GM23338 (cell line): ENCODE results near the gene KAZALD1.

Experiments used
- CREB1 ChIP-seq: fragments of 250-450 bp; sonication (Bioruptor Pico); IDR thresholded peaks from 2 replicates; pipeline ENCODE4 v1.5.0; 2020; ENCODE audit warnings: low read depth, mild to moderate bottlenecking, moderate library complexity
- EZH2 ChIP-seq: fragments of 200-600 bp; sonication (generic); IDR thresholded peaks from one replicate; pipeline ENCODE4 v1.8.0; 2017; ENCODE audit warnings: antibody characterized with exemption, mild to moderate bottlenecking, low read depth; ENCODE audit not compliant: unreplicated experiment
- EZH2phosphoT487 ChIP-seq: fragments of 200-600 bp; sonication (generic); IDR thresholded peaks from one replicate; pipeline ENCODE4 v1.8.1; 2018; ENCODE audit warnings: antibody characterized with exemption; ENCODE audit not compliant: unreplicated experiment
- JUNB ChIP-seq: IDR thresholded peaks from one replicate; pipeline ENCODE4 v1.6.1; 2016; ENCODE audit warnings: antibody characterized with exemption; ENCODE audit not compliant: unreplicated experiment
- POLR2AphosphoS5 ChIP-seq: IDR thresholded peaks from 2 replicates; pipeline ENCODE4 v1.6.1; 2016; ENCODE audit warnings: antibody characterized with exemption, low read depth
- ZNF114 ChIP-seq: fragments of 250-450 bp; sonication (Bioruptor Pico); IDR thresholded peaks from 2 replicates; pipeline ENCODE4 v1.5.0; 2020; ENCODE audit warnings: mild to moderate bottlenecking, moderate library complexity
- TF ChIP-seq, protein P1 (sequence below), 2 experiments: fragments of 200-600 bp in 1 of 2; sonication (generic) in 1 of 2; conservative IDR thresholded peaks; 2 replicates each; pipeline versions ENCODE4 v1.5.1 to v1.6.1; 2016 to 2017; ENCODE audit warnings: antibody characterized with exemption in 2 of 2, low read depth in 2 of 2, mild to moderate bottlenecking in 2 of 2, moderate library complexity in 1 of 2
- TF ChIP-seq, protein P2 (sequence below): IDR thresholded peaks from one replicate; pipeline ENCODE4 v1.6.1; 2018; ENCODE audit warnings: antibody characterized with exemption; ENCODE audit not compliant: unreplicated experiment
- TF ChIP-seq, protein P3 (sequence below): fragments of 250-450 bp; sonication (Bioruptor Pico); IDR thresholded peaks from 2 replicates; pipeline ENCODE4 v1.5.0; 2020; ENCODE audit warnings: mild to moderate bottlenecking, moderate library complexity
- TF ChIP-seq, protein P4 (sequence below): IDR thresholded peaks from 2 replicates; pipeline ENCODE4 v1.6.1; 2016; ENCODE audit warnings: antibody characterized with exemption

DNA sequence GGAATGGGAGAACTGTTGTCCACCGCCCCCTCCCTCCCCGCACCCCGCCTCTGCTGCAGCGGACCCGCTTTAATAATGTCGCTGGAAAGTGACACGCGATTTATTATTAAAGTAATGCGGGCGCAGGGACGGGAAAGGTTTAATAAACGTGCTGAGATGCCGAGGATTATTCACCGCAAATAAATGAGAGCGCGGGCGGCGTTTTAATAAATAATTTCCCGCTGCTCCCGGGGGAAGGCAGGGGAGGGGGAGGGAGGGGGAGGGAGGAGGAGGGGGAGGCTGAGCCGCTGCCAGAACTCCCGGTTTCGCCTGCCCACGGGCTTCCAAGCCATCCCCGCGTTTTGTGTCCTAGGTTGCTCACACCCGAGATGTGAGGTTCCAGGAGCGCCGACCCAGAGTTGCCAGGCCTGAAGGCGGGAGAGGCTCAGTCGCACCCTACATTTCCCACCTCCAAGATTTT, 5.1 kb downstream of the KAZALD1 start:
- TF ChIP-seq, protein P1, sequence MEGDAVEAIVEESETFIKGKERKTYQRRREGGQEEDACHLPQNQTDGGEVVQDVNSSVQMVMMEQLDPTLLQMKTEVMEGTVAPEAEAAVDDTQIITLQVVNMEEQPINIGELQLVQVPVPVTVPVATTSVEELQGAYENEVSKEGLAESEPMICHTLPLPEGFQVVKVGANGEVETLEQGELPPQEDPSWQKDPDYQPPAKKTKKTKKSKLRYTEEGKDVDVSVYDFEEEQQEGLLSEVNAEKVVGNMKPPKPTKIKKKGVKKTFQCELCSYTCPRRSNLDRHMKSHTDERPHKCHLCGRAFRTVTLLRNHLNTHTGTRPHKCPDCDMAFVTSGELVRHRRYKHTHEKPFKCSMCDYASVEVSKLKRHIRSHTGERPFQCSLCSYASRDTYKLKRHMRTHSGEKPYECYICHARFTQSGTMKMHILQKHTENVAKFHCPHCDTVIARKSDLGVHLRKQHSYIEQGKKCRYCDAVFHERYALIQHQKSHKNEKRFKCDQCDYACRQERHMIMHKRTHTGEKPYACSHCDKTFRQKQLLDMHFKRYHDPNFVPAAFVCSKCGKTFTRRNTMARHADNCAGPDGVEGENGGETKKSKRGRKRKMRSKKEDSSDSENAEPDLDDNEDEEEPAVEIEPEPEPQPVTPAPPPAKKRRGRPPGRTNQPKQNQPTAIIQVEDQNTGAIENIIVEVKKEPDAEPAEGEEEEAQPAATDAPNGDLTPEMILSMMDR (conservative IDR thresholded peaks at IDR 0.05; ENCODE audit: low read depth in 2 of 2), result no peak
- TF ChIP-seq, protein P2, sequence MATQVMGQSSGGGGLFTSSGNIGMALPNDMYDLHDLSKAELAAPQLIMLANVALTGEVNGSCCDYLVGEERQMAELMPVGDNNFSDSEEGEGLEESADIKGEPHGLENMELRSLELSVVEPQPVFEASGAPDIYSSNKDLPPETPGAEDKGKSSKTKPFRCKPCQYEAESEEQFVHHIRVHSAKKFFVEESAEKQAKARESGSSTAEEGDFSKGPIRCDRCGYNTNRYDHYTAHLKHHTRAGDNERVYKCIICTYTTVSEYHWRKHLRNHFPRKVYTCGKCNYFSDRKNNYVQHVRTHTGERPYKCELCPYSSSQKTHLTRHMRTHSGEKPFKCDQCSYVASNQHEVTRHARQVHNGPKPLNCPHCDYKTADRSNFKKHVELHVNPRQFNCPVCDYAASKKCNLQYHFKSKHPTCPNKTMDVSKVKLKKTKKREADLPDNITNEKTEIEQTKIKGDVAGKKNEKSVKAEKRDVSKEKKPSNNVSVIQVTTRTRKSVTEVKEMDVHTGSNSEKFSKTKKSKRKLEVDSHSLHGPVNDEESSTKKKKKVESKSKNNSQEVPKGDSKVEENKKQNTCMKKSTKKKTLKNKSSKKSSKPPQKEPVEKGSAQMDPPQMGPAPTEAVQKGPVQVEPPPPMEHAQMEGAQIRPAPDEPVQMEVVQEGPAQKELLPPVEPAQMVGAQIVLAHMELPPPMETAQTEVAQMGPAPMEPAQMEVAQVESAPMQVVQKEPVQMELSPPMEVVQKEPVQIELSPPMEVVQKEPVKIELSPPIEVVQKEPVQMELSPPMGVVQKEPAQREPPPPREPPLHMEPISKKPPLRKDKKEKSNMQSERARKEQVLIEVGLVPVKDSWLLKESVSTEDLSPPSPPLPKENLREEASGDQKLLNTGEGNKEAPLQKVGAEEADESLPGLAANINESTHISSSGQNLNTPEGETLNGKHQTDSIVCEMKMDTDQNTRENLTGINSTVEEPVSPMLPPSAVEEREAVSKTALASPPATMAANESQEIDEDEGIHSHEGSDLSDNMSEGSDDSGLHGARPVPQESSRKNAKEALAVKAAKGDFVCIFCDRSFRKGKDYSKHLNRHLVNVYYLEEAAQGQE, result no peak
- TF ChIP-seq, protein P3, sequence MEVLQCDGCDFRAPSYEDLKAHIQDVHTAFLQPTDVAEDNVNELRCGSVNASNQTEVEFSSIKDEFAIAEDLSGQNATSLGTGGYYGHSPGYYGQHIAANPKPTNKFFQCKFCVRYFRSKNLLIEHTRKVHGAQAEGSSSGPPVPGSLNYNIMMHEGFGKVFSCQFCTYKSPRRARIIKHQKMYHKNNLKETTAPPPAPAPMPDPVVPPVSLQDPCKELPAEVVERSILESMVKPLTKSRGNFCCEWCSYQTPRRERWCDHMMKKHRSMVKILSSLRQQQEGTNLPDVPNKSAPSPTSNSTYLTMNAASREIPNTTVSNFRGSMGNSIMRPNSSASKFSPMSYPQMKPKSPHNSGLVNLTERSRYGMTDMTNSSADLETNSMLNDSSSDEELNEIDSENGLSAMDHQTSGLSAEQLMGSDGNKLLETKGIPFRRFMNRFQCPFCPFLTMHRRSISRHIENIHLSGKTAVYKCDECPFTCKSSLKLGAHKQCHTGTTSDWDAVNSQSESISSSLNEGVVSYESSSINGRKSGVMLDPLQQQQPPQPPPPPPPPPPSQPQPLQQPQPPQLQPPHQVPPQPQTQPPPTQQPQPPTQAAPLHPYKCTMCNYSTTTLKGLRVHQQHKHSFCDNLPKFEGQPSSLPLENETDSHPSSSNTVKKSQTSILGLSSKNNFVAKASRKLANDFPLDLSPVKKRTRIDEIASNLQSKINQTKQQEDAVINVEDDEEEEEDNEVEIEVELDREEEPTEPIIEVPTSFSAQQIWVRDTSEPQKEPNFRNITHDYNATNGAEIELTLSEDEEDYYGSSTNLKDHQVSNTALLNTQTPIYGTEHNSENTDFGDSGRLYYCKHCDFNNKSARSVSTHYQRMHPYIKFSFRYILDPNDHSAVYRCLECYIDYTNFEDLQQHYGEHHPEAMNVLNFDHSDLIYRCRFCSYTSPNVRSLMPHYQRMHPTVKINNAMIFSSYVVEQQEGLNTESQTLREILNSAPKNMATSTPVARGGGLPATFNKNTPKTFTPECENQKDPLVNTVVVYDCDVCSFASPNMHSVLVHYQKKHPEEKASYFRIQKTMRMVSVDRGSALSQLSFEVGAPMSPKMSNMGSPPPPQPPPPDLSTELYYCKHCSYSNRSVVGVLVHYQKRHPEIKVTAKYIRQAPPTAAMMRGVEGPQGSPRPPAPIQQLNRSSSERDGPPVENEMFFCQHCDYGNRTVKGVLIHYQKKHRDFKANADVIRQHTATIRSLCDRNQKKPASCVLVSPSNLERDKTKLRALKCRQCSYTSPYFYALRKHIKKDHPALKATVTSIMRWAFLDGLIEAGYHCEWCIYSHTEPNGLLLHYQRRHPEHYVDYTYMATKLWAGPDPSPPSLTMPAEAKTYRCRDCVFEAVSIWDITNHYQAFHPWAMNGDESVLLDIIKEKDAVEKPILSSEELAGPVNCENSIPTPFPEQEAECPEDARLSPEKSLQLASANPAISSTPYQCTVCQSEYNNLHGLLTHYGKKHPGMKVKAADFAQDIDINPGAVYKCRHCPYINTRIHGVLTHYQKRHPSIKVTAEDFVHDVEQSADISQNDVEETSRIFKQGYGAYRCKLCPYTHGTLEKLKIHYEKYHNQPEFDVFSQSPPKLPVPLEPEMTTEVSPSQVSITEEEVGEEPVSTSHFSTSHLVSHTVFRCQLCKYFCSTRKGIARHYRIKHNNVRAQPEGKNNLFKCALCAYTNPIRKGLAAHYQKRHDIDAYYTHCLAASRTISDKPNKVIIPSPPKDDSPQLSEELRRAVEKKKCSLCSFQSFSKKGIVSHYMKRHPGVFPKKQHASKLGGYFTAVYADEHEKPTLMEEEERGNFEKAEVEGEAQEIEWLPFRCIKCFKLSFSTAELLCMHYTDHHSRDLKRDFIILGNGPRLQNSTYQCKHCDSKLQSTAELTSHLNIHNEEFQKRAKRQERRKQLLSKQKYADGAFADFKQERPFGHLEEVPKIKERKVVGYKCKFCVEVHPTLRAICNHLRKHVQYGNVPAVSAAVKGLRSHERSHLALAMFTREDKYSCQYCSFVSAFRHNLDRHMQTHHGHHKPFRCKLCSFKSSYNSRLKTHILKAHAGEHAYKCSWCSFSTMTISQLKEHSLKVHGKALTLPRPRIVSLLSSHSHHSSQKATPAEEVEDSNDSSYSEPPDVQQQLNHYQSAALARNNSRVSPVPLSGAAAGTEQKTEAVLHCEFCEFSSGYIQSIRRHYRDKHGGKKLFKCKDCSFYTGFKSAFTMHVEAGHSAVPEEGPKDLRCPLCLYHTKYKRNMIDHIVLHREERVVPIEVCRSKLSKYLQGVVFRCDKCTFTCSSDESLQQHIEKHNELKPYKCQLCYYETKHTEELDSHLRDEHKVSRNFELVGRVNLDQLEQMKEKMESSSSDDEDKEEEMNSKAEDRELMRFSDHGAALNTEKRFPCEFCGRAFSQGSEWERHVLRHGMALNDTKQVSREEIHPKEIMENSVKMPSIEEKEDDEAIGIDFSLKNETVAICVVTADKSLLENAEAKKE, result no peak
- TF ChIP-seq POLR2AphosphoS5, result no peak
- TF ChIP-seq EZH2, result peak; percentile 27
- TF ChIP-seq JUNB, result no peak
- no peak for TF ChIP-seq CREB1 (CRISPR knock-in tag)
- no peak for TF ChIP-seq ZNF114 (CRISPR knock-in tag)
- TF ChIP-seq EZH2phosphoT487, result no peak
- TF ChIP-seq, protein P4, sequence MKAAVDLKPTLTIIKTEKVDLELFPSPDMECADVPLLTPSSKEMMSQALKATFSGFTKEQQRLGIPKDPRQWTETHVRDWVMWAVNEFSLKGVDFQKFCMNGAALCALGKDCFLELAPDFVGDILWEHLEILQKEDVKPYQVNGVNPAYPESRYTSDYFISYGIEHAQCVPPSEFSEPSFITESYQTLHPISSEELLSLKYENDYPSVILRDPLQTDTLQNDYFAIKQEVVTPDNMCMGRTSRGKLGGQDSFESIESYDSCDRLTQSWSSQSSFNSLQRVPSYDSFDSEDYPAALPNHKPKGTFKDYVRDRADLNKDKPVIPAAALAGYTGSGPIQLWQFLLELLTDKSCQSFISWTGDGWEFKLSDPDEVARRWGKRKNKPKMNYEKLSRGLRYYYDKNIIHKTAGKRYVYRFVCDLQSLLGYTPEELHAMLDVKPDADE, result no peak
